Measurements from ENCODE around the gene TLE6.

DNA sequence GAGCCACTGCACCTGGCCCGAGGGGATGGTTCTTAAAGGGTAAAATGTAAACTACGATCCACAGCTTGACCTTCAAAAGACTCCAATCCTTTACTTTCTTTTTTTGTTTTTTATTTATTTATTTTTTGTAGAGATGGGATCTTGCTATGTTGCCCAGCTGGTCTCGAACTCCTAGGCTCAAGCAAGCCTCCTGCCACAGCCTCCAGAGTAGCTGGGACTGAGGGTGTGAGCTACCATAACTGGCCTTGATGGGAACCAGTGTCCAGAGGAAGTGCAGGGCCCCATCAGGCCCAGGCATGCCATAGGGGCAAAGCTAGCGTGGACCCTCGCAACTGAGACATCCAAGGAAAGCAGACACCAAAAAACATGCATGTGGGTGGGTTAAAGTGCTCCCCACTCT is 14.2 kb upstream of the TLE6 start:
- TF ChIP-seq, protein P1, sequence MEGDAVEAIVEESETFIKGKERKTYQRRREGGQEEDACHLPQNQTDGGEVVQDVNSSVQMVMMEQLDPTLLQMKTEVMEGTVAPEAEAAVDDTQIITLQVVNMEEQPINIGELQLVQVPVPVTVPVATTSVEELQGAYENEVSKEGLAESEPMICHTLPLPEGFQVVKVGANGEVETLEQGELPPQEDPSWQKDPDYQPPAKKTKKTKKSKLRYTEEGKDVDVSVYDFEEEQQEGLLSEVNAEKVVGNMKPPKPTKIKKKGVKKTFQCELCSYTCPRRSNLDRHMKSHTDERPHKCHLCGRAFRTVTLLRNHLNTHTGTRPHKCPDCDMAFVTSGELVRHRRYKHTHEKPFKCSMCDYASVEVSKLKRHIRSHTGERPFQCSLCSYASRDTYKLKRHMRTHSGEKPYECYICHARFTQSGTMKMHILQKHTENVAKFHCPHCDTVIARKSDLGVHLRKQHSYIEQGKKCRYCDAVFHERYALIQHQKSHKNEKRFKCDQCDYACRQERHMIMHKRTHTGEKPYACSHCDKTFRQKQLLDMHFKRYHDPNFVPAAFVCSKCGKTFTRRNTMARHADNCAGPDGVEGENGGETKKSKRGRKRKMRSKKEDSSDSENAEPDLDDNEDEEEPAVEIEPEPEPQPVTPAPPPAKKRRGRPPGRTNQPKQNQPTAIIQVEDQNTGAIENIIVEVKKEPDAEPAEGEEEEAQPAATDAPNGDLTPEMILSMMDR (IDR thresholded peaks at IDR 0.05; ENCODE audit: low read depth, low read length, missing input control), result no peak
- TF ChIP-seq JUND (IDR thresholded peaks at IDR 0.05) (no peak), EGR1 (IDR thresholded peaks at IDR 0.05; ENCODE audit: low read depth in 2 of 2) (no peak), FOXA1 (IDR thresholded peaks at IDR 0.05) (no peak), YY1 (IDR thresholded peaks at IDR 0.05) (no peak), GABPA (IDR thresholded peaks at IDR 0.05 in 1 of 2, conservative IDR thresholded peaks at IDR 0.05 in 1 of 2) (no peak)
- TF ChIP-seq, protein P2, sequence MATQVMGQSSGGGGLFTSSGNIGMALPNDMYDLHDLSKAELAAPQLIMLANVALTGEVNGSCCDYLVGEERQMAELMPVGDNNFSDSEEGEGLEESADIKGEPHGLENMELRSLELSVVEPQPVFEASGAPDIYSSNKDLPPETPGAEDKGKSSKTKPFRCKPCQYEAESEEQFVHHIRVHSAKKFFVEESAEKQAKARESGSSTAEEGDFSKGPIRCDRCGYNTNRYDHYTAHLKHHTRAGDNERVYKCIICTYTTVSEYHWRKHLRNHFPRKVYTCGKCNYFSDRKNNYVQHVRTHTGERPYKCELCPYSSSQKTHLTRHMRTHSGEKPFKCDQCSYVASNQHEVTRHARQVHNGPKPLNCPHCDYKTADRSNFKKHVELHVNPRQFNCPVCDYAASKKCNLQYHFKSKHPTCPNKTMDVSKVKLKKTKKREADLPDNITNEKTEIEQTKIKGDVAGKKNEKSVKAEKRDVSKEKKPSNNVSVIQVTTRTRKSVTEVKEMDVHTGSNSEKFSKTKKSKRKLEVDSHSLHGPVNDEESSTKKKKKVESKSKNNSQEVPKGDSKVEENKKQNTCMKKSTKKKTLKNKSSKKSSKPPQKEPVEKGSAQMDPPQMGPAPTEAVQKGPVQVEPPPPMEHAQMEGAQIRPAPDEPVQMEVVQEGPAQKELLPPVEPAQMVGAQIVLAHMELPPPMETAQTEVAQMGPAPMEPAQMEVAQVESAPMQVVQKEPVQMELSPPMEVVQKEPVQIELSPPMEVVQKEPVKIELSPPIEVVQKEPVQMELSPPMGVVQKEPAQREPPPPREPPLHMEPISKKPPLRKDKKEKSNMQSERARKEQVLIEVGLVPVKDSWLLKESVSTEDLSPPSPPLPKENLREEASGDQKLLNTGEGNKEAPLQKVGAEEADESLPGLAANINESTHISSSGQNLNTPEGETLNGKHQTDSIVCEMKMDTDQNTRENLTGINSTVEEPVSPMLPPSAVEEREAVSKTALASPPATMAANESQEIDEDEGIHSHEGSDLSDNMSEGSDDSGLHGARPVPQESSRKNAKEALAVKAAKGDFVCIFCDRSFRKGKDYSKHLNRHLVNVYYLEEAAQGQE (IDR thresholded peaks at IDR 0.05), result no peak

Data from liver (tissue), 3 donors.